Loucy (cell line): ENCODE results near the gene CHRD.

ENCODE experiments used
- EZH2phosphoT487 ChIP-seq: fragments of 200-600 bp; IDR thresholded peaks from 2 replicates; pipeline ENCODE4 v1.6.1; 2018; ENCODE audit warnings: antibody characterized with exemption, mild to moderate bottlenecking, moderate library complexity, borderline replicate concordance
- TF ChIP-seq, protein P1 (sequence below): fragments of 200-600 bp; sonication (generic); conservative IDR thresholded peaks from 2 replicates; pipeline ENCODE4 v1.5.1; 2014; ENCODE audit warnings: mild to moderate bottlenecking, antibody characterized with exemption, low read length

DNA sequence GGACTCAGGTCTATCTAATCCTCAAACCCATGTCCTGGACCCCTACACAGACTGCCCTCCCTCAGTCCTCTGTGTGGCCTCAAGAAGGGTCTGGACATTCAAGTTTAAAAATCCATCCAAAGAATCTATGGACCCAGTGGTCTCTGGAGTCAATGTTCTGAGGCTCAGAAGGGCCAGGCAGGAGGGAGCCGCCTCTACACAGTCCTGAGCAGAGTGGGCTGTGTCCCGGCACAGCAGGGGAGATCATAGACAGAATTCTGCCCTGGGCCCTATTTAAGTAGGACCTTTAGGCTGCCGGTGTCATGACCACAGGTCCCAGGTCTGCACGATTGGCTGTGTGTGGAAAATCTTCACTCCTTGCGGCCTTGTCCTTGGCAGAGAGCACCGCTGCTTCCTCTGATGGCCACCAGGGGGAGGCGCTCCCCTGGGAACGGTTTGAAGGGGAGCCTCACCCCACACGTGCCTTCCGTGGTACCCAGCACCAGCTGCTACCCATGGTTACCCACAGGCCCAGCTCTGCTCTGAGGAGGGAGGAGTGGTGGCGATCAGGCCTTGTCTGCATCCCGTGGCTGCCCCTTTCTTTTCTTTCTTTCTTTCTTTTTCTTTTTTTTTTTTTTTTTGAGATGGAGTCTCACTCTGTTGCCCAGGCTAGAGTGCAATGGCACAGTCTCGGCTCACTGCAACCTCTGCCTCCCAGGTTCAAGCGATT lies 37.9 kb downstream of the CHRD start:
- TF ChIP-seq, protein P1, sequence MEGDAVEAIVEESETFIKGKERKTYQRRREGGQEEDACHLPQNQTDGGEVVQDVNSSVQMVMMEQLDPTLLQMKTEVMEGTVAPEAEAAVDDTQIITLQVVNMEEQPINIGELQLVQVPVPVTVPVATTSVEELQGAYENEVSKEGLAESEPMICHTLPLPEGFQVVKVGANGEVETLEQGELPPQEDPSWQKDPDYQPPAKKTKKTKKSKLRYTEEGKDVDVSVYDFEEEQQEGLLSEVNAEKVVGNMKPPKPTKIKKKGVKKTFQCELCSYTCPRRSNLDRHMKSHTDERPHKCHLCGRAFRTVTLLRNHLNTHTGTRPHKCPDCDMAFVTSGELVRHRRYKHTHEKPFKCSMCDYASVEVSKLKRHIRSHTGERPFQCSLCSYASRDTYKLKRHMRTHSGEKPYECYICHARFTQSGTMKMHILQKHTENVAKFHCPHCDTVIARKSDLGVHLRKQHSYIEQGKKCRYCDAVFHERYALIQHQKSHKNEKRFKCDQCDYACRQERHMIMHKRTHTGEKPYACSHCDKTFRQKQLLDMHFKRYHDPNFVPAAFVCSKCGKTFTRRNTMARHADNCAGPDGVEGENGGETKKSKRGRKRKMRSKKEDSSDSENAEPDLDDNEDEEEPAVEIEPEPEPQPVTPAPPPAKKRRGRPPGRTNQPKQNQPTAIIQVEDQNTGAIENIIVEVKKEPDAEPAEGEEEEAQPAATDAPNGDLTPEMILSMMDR, result peak; percentile 90
- TF ChIP-seq EZH2phosphoT487, result no peak
